ENCODE measurements around the gene ARFGAP3.
A peak's percentile ranks its signal among the peaks of the same experiment; 100 is the strongest.

ARFGAP3 gene

GRCh38 chr22:42862045-42862734 is 5.1 kb upstream of the ARFGAP3 start:
- DNase-seq (ENCODE audit: low read depth) = no peak

GRCh38 chr22:42860968-42861367 is 3.9 kb upstream of the ARFGAP3 start:
- no peak for DNase-seq (ENCODE audit: low read depth)

GRCh38 chr22:42857845-42858481 is 890 bp upstream of the ARFGAP3 start:
- no peak for DNase-seq (ENCODE audit: low read depth)

- peak; percentile 32 for DNase-seq (ENCODE audit: low read depth)
Observed at GRCh38 chr22:42856179-42856864, 751 bp downstream of the ARFGAP3 start.

GRCh38 chr22:42855721-42856120 is 1.4 kb downstream of the ARFGAP3 start:
- DNase-seq (ENCODE audit: low read depth) = no peak

- DNase-seq (ENCODE audit: low read depth) = no peak
Observed at GRCh38 chr22:42855211-42855610, 1.9 kb downstream of the ARFGAP3 start.

- DNase-seq (ENCODE audit: low read depth) = no peak
Observed at GRCh38 chr22:42848941-42849550, 8.0 kb downstream of the ARFGAP3 start.

- no peak for DNase-seq (ENCODE audit: low read depth)
Observed at GRCh38 chr22:42847110-42847509, 10.0 kb downstream of the ARFGAP3 start.

GRCh38 chr22:42844756-42845155 is 12.3 kb downstream of the ARFGAP3 start:
- DNase-seq (ENCODE audit: low read depth) = no peak

- DNase-seq (ENCODE audit: low read depth) = no peak
Observed at GRCh38 chr22:42842658-42843370, 14.3 kb downstream of the ARFGAP3 start.

- no peak for DNase-seq (ENCODE audit: low read depth)
Observed at GRCh38 chr22:42841444-42841843, 15.6 kb downstream of the ARFGAP3 start.

- DNase-seq (ENCODE audit: low read depth) = no peak
Observed at GRCh38 chr22:42837556-42837955, 19.5 kb downstream of the ARFGAP3 start.

- DNase-seq (ENCODE audit: low read depth) = no peak
Observed at GRCh38 chr22:42836026-42836425, 21.0 kb downstream of the ARFGAP3 start.

- DNase-seq (ENCODE audit: low read depth) = no peak
Observed at GRCh38 chr22:42834177-42834949, 22.7 kb downstream of the ARFGAP3 start.

GRCh38 chr22:42833104-42833503 is 24.0 kb downstream of the ARFGAP3 start:
- DNase-seq (ENCODE audit: low read depth) = no peak

- no peak for DNase-seq (ENCODE audit: low read depth)
Observed at GRCh38 chr22:42831712-42832111, 25.4 kb downstream of the ARFGAP3 start.

GRCh38 chr22:42830161-42830560 is 26.9 kb downstream of the ARFGAP3 start:
- DNase-seq (ENCODE audit: low read depth) = no peak

- DNase-seq (ENCODE audit: low read depth) = no peak
Observed at GRCh38 chr22:42829302-42829701, 27.8 kb downstream of the ARFGAP3 start.

GRCh38 chr22:42825796-42826195 is 31.3 kb downstream of the ARFGAP3 start:
- DNase-seq (ENCODE audit: low read depth) = no peak

- no peak for DNase-seq (ENCODE audit: low read depth)
Observed at GRCh38 chr22:42821386-42821785, 35.7 kb downstream of the ARFGAP3 start.

- no peak for DNase-seq (ENCODE audit: low read depth)
Observed at GRCh38 chr22:42820045-42820763, 36.9 kb downstream of the ARFGAP3 start.

Measured in activated T-cell treated with anti-CD3 and anti-CD28 coated beads for 48 hours (primary cell).